H9 (cell line): ENCODE data around the gene AMOT. TPM values are rescaled to one million over a fixed set of nuclear protein-coding genes. Genes with fewer than 3 reads are reported as not detected.

Source experiments
- DNase-seq: peaks from one replicate; pipeline ENCODE4 v3.0.0-alpha.2; 2017
- H2AFZ ChIP-seq: one replicate; pipeline ENCODE4 v1.6.1; 2013; ENCODE audit warnings: mild to moderate bottlenecking, low read length, control low read depth, moderate library complexity
- H2AK5ac ChIP-seq: 2 replicates; pipeline ENCODE4 v1.6.1; 2013; ENCODE audit warnings: low read length, control low read depth, mixed read lengths; ENCODE audit not compliant: insufficient read length
- H2BK120ac ChIP-seq: one replicate; pipeline ENCODE4 v1.6.1; 2013; ENCODE audit warnings: low read depth, mild to moderate bottlenecking, low read length, control low read depth, inconsistent platforms; ENCODE audit not compliant: poor library complexity, severe bottlenecking
- H2BK12ac ChIP-seq: 2 replicates; pipeline ENCODE4 v1.6.1; 2013; ENCODE audit warnings: low read length, control low read depth, mixed read lengths, low read depth; ENCODE audit not compliant: insufficient read length
- H2BK15ac ChIP-seq: 2 replicates; pipeline ENCODE4 v1.6.1; 2013; ENCODE audit warnings: low read depth, low read length, control low read depth
- H2BK20ac ChIP-seq: one replicate; pipeline ENCODE4 v1.6.1; 2013; ENCODE audit warnings: low read depth, mild to moderate bottlenecking, low read length, control low read depth, inconsistent platforms; ENCODE audit not compliant: poor library complexity, severe bottlenecking
- H2BK5ac ChIP-seq: 2 replicates; pipeline ENCODE4 v1.6.1; 2013; ENCODE audit warnings: low read length, control low read depth, mixed read lengths; ENCODE audit not compliant: insufficient read length
- H3K14ac ChIP-seq: 2 replicates; pipeline ENCODE4 v1.6.1; 2013; ENCODE audit warnings: low read length, control low read depth; ENCODE audit not compliant: insufficient read depth
- H3K18ac ChIP-seq: 2 replicates; pipeline ENCODE4 v1.6.1; 2013; ENCODE audit warnings: low read depth, mild to moderate bottlenecking, mixed read lengths, low read length, control low read depth; ENCODE audit not compliant: insufficient read length
- H3K23ac ChIP-seq: 2 replicates; pipeline ENCODE4 v1.6.1; 2013; ENCODE audit warnings: low read length, control low read depth, mixed read lengths, low read depth; ENCODE audit not compliant: insufficient read length
- H3K23me2 ChIP-seq: 2 replicates; pipeline ENCODE4 v1.6.1; 2013; ENCODE audit warnings: low read depth, mild to moderate bottlenecking, mixed read lengths, low read length, control low read depth; ENCODE audit not compliant: insufficient read length, poor library complexity, severe bottlenecking
- H3K27ac ChIP-seq: 2 replicates; pipeline ENCODE4 v1.5.1; 2013; ENCODE audit warnings: low read length, control low read depth, mixed read lengths, low read depth; ENCODE audit not compliant: insufficient read length
- H3K27me3 ChIP-seq: 2 replicates; pipeline ENCODE4 v1.6.1; 2013; ENCODE audit warnings: low read length, control low read depth, inconsistent platforms; ENCODE audit not compliant: insufficient read depth
- H3K4ac ChIP-seq: 2 replicates; pipeline ENCODE4 v1.6.1; 2013; ENCODE audit warnings: low read depth, mild to moderate bottlenecking, control low read depth, inconsistent platforms, low read length, moderate library complexity
- H3K4me1 ChIP-seq: 2 replicates; pipeline ENCODE4 v1.6.1; 2013; ENCODE audit warnings: low read length, control low read depth, inconsistent platforms; ENCODE audit not compliant: insufficient read depth
- H3K4me2 ChIP-seq: 2 replicates; pipeline ENCODE4 v1.6.1; 2013; ENCODE audit warnings: low read length, control low read depth, mixed read lengths; ENCODE audit not compliant: insufficient read length, insufficient read depth
- H3K56ac ChIP-seq: 2 replicates; pipeline ENCODE4 v1.6.1; 2013; ENCODE audit warnings: low read depth, mild to moderate bottlenecking, mixed read lengths, low read length, control low read depth; ENCODE audit not compliant: insufficient read length
- H3K79me1 ChIP-seq: 2 replicates; pipeline ENCODE4 v1.6.1; 2013; ENCODE audit warnings: low read depth, mild to moderate bottlenecking, moderate library complexity, low read length, control low read depth, inconsistent platforms; ENCODE audit not compliant: insufficient read depth, poor library complexity, severe bottlenecking
- H3K79me2 ChIP-seq: 2 replicates; pipeline ENCODE4 v1.6.1; 2013; ENCODE audit warnings: low read length, control low read depth, inconsistent platforms; ENCODE audit not compliant: insufficient read depth
- H3K9ac ChIP-seq: 2 replicates; pipeline ENCODE4 v1.6.1; 2013; ENCODE audit warnings: low read length, control low read depth, mixed read lengths; ENCODE audit not compliant: insufficient read length; ENCODE audit errors: extremely low read depth
- H3K9me3 ChIP-seq: one replicate; pipeline ENCODE4 v1.6.1; 2013; ENCODE audit warnings: low read depth, low read length, inconsistent platforms; ENCODE audit not compliant: control insufficient read depth
- H3T11ph ChIP-seq: one replicate; pipeline ENCODE4 v1.6.1; 2013; ENCODE audit warnings: mild to moderate bottlenecking, low read length, control low read depth, inconsistent platforms
- H4K20me1 ChIP-seq: one replicate; pipeline ENCODE4 v1.6.1; 2013; ENCODE audit not compliant: control insufficient read depth, insufficient read length, insufficient read depth
- H4K5ac ChIP-seq: 2 replicates; pipeline ENCODE4 v1.6.1; 2013; ENCODE audit warnings: low read depth, mild to moderate bottlenecking, mixed read lengths, low read length, control low read depth; ENCODE audit not compliant: insufficient read length
- H4K8ac ChIP-seq: replicated peaks from 2 replicates; pipeline ENCODE4 v1.6.1; 2013; ENCODE audit warnings: low read length, control low read depth, mixed read lengths, low read depth; ENCODE audit not compliant: insufficient read length
- H4K91ac ChIP-seq: 2 replicates; pipeline ENCODE4 v1.6.1; 2013; ENCODE audit warnings: low read depth, mild to moderate bottlenecking, moderate library complexity, mixed read lengths, low read length, control low read depth; ENCODE audit not compliant: insufficient read length
- H3K27ac Mint-ChIP-seq, 3 experiments: 2 replicates in 2 of 3; 3 replicates in 1 of 3; pipeline ENCODE4 v1.8.0; 2020 to 2021; ENCODE audit warnings: mixed read lengths in 3 of 3, mild to moderate bottlenecking in 1 of 3, moderate library complexity in 1 of 3
- H3K27me3 Mint-ChIP-seq: 2 replicates; pipeline ENCODE4 v1.8.0; 2021; ENCODE audit warnings: low read depth, mild to moderate bottlenecking, moderate library complexity, mixed read lengths
- H3K36me3 Mint-ChIP-seq, 3 experiments: 2 replicates in 2 of 3; 3 replicates in 1 of 3; pipeline ENCODE4 v1.8.0; 2020 to 2021; ENCODE audit warnings: low read depth in 3 of 3, mixed read lengths in 3 of 3; ENCODE audit not compliant: insufficient read depth in 1 of 3
- H3K4me1 Mint-ChIP-seq, 2 experiments: 2 replicates each; pipeline ENCODE4 v1.8.0; 2020; ENCODE audit warnings: mixed read lengths in 2 of 2
- H3K4me3 Mint-ChIP-seq, 2 experiments: 2 replicates in 1 of 2; 3 replicates in 1 of 2; pipeline ENCODE4 v1.8.0; 2020 to 2021; ENCODE audit warnings: mild to moderate bottlenecking in 2 of 2, mixed read lengths in 2 of 2, moderate library complexity in 1 of 2
- H3K9me3 Mint-ChIP-seq, 2 experiments: 2 replicates in 1 of 2; 3 replicates in 1 of 2; pipeline ENCODE4 v1.8.0; 2020; ENCODE audit warnings: mild to moderate bottlenecking in 2 of 2, mixed read lengths in 2 of 2, moderate library complexity in 1 of 2
- CTCF ChIP-seq: fragments of 200-600 bp; sonication (generic); conservative IDR thresholded peaks from 3 replicates; pipeline ENCODE4 v1.8.0; 2021; ENCODE audit warnings: antibody characterized with exemption, mild to moderate bottlenecking
- WGBS: extraction: QIAGEN DNeasy Blood & Tissue Kit; methylation state at CpG from one replicate; pipeline ENCODE4 v1.1.7; 2013; ENCODE audit warnings: missing lambda C conversion rate, low lambda C conversion rate, mixed read lengths; ENCODE audit not compliant: insufficient read length; ENCODE audit errors: extremely low coverage; 5-methylcytosine and 5-hydroxymethylcytosine counted together
- total RNA-seq: library from RNA; stranded (reverse); gene quantifications from 2 replicates; pipeline ENCODE4 v1.2.1, GENCODE V29; 2021

Gene AMOT
- total RNA-seq, 1 experiment from 2014 or later: 17.6 TPM

GRCh38 chrX:112888916-112889315 is 48.3 kb upstream of the AMOT start:
- Histone ChIP-seq H3K79me2 (no peaks in the 10 kb centered on the region), H2BK20ac (no peak overlapping the region), H4K20me1 (no peaks in the 10 kb centered on the region), H3T11ph (no peak overlapping the region), H3K27me3 (no peaks in the 10 kb centered on the region; the same call in 1 of the 2 replicates), H4K8ac (no peak overlapping the region), H3K14ac (no peak overlapping the region), H2BK12ac (no peak overlapping the region), H3K27ac (no peak overlapping the region), H3K23ac (no peak overlapping the region), H3K18ac (no peak overlapping the region), H2AFZ (no peak overlapping the region), H2BK5ac (no peak overlapping the region), H3K9me3 (no peaks in the 10 kb centered on the region), H2BK120ac (no peak overlapping the region), H2AK5ac (no peak overlapping the region), H4K91ac (no peak overlapping the region), H2BK15ac (no peak overlapping the region), H3K4ac (no peak overlapping the region), H3K23me2 (no peaks in the 10 kb centered on the region), H3K4me2 (no peak overlapping the region), H3K4me1 (no peaks in the 10 kb centered on the region), H4K5ac (no peak overlapping the region), H3K56ac (no peak overlapping the region), H3K9ac (no peak overlapping the region), H3K79me1 (no peaks in the 10 kb centered on the region)
- Mint-ChIP-seq H3K27ac (no peak overlapping the region), H3K4me3 (no peak overlapping the region), H3K9me3 (no peaks in the 10 kb centered on the region), H3K36me3 (no peaks in the 10 kb centered on the region), H3K27me3 (no peaks in the 10 kb centered on the region), H3K4me1 (no peaks in the 10 kb centered on the region)
- no peak for TF ChIP-seq CTCF
- no CpG with 5 or more reads among the region's 2 CpGs for WGBS
- no peak for DNase-seq
